Brain pericyte (primary cell): ENCODE measurements around the gene PEX6.

Source experiments
- DNase-seq: peaks from one replicate; pipeline ENCODE4 v3.0.0-alpha.2; 2012; ENCODE audit warnings: low read depth, low spot score

The PEX6 gene

DNA sequence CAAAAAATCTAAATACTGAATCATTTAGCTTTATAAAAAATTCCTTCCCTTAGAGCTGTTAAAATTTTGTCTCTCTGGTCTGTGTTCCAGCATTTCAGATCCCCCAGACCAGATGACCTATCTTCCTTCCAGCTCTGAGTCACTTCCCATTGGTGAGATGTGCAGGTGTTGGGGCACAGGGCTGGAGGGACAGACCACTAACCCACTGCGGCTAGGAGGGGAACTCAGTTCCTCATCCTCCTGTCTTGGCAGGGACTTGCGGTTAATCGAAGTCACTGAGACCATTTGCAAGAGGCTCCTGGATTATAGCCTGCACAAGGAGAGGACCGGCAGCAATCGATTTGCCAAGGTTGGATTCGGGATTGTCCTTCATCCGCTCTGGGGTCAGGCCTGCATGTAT lies 43.7 kb downstream of the PEX6 start:
- DNase-seq, result no peak

DNA sequence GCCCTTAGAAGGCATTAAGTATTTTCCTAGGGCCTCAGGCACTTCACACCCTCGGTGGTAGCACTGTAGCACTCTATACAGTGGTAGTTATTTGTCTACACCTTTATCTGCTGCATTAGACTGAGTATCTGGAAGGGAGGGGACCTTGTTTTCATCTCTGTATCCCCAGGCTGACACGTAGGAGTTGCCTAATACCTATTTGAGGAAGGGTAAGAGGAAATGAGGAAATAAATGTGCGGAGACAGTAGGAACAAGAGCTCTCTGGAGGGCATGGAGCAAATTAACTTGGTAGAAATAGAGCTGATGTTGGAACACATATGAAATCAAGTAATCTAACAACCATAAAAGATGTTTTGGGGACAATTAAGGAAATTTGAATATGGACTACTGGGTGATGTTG lies 45.8 kb downstream of the PEX6 start:
- DNase-seq, result no peak

DNA sequence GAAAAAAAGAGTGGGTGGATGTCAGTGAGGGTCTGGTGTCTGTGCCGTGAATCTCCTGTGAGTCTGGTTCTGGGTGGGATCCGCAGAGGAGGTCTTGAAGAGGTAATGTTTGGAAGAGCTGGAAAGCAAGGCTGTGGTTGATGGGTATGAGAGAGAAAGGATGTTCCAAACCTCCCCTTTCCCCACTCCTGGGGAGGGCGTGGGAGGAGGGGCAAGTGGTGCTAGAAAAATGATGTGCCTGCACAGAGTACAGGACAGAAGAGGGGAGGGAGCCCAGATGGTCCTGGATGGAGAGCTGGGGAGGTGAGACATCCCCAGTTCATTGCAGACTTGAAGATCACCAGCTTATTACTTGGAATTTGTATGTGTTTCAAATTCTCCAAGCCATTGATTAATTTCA lies 46.6 kb downstream of the PEX6 start:
- DNase-seq, result no peak

DNA sequence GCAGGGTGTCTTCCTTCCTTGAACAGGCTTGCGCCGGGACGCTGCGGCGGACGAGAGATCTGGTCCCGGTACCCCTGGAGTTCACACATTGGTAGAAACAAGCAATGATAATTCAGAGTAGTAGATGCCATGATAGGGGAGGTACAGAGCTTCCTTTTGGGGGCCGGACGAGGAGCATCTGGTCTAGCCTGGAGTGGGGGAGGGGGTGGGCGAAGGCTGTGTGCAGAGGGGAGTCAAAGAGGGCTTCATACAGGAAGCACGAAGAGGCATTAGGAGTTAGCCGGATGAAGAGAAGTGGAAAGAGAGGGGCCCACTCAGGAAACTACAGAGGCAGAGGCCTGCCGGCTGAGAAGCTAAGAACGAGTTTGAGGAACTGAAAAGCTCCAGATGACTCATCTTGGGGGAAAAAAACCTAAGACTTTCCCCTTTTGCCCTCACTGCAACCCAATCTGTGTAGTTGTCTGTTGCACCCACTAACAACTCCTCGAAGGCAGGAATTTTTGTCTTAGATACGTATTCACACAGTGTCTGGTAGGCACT lies 49.1 kb downstream of the PEX6 start:
- peak; percentile 12 for DNase-seq

DNA sequence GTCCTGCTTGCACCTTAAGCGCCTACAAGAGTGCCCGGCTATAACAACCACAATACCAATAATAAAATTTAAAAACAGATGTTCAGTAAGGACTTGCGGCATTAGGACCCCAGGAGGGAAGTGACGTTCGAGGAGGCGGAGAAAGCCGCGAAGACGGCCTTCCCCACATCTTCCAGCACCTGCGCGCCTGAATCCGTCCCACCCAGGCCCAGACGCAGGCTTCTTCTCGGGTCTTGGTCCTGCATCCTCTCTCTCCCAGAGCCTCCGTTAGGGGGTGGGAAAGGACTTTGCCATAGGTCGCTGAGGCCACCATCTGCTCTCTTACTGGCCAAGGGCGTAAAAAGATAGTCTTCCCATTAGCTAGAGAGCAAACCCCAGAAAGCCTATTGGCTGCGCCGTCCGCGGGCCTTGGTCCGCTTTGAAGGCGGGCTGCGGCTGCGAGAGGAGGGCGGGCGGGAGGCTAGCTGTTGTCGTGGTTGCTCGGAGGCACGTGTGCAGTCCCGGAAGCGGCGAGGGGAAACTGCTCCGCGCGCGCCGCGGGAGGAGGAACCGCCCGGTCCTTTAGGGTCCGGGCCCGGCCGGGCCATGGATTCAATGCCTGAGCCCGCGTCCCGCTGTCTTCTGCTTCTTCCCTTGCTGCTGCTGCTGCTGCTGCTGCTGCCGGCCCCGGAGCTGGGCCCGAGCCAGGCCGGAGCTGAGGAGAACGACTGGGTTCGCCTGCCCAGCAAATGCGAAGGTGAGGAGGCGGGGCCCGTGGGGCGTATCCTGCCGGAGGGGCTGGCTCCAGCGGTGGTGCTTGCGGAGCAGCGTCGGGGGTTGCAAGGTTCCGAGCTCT lies 49.8 kb downstream of the PEX6 start, which contains the start of gene CNPY3:
Gene CNPY3, plus strand, starts transcription at position 495 of the 835 bp plus-strand sequence. Its CDS starts 91 bp downstream, at position 586.
- DNase-seq, result peak; percentile 93

DNA sequence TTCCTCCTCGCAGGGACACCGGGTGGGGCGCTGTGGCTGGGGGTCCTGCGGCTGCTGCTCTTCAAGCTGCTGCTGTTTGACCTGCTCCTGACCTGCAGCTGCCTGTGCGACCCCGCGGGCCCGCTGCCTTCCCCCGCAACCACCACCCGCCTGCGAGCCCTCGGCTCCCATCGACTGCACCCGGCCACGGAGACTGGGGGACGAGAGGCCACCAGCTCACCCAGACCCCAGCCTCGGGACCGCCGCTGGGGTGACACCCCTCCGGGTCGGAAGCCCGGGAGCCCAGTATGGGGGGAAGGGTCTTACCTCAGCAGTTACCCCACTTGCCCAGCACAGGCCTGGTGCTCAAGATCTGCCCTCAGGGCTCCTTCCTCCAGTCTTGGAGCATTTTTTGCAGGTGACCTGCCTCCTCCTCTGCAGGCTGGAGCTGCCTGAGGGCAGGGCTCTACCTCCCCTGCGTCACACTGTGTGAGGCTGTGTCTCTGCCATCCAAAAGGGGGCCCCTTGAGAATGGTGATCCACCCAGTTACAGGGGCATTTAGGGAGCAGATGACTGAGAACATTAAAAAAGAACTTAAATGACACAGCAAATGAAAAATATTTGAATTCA lies 53.6 kb downstream of the PEX6 start:
- no peak for DNase-seq

DNA sequence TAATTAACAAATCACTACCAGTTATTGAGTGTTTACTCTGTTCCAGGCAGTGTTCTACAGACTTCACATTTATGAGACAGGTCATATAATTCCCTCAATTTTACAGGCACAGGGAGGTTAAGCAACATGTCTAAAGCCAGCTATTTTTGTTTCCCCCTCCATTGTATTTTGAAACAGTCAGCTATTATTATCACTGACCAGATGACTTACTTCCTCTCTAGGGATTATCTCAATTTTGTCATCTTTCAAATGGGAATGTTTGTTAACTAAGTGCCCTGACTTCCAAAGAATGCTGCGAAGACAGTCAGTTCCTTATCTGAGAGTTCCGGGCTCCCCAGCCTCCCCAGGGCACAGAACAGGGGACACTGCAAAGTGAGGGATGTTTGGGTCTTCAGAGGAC lies 55.3 kb downstream of the PEX6 start:
- DNase-seq, result no peak

DNA sequence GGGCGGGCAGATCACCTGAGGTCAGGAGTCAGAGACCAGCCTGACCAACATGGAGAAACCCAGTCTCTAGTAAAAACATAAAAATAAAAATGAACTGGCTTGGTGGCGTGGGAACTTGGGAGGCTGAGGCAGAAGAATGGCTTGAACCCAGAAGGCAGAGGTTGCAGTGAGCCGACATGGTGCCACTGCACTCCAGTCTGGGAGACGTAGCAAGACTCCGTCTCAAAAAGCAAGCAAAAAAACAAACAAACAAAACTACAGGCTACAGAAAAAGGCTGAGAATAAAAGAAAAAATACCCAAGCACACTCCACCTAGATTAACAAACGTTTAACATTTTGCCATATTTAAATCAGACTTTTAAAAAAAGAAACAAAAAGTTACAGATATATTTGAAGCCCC lies 57.2 kb downstream of the PEX6 start:
- no peak for DNase-seq

DNA sequence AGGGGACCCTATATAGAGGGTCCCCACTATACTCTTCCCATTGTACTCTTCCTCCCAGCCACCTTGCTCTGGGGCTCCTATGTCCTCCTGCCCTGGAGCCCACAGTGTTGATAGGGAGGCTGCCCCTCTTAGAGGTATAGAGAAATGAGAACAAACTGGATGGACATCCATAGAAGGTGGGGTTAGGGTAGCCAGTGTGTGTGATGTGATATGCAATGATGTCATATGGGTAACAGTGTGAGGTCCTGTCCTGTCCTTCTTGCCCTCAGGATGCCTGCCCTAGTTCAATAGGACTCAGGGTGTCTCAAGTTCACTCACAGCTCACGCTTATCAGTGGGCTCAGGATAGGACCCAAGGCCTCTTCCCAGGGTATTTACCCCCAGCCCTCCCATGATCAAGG lies 62.7 kb downstream of the PEX6 start:
- DNase-seq, result no peak

DNA sequence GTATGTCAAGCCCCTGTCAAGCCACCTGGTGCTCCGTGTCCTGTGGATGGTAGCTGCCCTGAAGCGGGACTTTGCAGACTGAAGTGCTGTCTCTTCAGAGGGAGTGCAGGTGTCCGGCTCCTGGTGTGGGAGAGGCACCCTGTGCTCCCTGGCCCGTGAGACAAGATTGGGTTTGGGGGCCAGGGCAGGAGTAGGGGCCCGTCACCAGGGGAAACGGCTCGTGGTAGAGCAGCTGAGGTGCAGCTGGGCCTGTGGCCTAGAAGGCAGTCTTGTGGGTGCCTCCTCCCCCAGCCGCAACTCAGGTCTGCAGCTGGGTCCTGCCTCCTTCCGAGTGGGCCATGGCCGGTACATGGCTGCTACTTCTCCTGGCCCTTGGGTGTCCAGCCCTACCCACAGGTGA lies 63.2 kb downstream of the PEX6 start, which contains the start of gene PTCRA:
Gene PTCRA, plus strand, starts transcription at position 322 of the 400 bp plus-strand sequence. Its CDS starts 17 bp downstream, at position 339.
- DNase-seq, result no peak

DNA sequence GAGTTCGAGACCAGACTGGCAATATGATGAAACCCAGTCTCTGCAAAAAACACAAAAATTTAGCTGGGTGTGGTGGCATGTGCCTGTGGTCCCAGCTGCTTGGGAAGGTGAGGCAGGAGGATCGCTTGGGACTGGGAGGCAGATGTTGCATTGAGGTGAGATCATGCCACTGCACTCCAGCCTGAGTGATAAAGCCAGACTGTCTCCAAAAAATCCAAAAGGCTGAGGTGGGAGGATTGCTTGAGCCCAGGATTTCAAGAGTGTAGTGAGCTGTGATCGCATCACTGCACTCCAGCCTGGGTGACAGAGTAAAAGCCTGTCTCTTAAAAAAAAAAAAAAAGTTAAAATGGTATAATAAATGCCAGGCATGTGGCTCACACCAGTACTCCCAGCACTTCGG lies 64.4 kb downstream of the PEX6 start:
- no peak for DNase-seq
